Stimulated activated CD4-positive, alpha-beta T cell treated with anti-CD3 and anti-CD28 coated beads, TNF-alpha, amount 100 ng/mL, for 1 hour (primary cell): ENCODE measurements around the gene SPECC1L.

ENCODE experiments used
- DNase-seq, 3 donors: peaks; one replicate each; pipeline ENCODE4 v3.0.0-alpha.2; 2020; ENCODE audit warnings: low read depth in 3 of 3, low spot score in 1 of 3

SPECC1L gene

DNA sequence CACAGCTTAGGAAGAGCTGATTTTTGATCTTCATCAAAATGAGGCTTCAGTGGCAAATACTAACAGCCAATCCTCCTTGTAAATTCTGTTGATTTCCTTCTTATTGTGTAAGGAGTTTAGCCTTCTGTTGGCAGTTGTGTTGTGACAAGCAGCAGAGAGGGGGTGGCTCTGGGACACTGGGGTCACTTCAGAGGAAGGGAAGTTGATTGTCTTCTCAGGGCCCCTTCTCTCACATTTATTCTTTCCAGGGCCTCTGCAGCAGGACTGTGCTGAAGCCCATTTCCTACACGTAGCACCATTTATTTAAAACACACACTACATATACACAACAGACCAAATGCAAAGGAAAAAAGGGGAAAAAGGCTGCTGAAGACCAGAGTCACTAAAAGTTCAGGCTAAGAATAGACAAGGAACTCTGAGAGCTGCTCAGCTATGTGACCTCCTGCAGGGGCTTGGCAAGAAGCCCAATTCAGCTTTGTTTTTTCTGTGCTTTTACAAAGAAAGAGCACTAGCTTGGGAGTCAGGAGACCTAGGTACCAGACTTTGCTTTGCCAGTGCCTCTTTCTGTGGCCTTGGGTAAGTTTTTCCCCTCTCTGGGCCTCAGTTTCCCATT, 196.2 kb downstream of the SPECC1L start:
- DNase-seq = no peak

DNA sequence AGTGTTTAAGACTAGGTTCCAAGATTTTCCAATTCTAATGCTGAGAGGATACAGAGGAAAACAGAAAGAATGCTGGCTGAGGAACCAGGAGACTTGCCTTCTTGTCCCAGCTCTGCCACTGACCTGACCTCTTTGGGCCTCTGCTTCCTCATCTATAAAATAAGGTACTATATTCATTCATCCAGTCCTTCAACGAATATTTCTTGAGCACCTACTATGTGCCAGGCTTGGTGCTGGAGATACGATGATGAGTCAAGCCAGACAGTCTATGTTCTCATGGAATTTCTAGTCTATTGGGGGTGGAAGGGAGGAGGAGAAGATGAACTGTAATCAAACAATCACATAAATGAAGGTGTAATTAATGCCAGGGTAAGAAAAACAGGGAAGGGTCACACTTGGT, 196.7 kb downstream of the SPECC1L start:
- DNase-seq = no peak
